SU-DHL-6 (cell line): Measurements from ENCODE around the gene DLG2.

ENCODE experiments used
- H2AFZ ChIP-seq: fragments of 200-600 bp; sonication (generic); 2 replicates; pipeline ENCODE4 v1.6.1; 2014; ENCODE audit warnings: low read depth, mild to moderate bottlenecking, moderate library complexity, mixed read lengths, antibody characterized with exemption, low read length; ENCODE audit not compliant: severe bottlenecking
- H3F3A ChIP-seq: fragments of 200-600 bp; shearing (Covaris generic); 2 replicates; pipeline ENCODE4 v1.6.0; 2016; ENCODE audit warnings: antibody characterized with exemption, mild to moderate bottlenecking; ENCODE audit not compliant: insufficient read depth
- H3K27ac ChIP-seq: fragments of 200-600 bp; sonication (generic); 2 replicates; pipeline ENCODE4 v1.5.1; 2016; ENCODE audit warnings: low read depth, mild to moderate bottlenecking, low read length, moderate library complexity, mixed read lengths
- H3K27me3 ChIP-seq: fragments of 200-600 bp; sonication (generic), shearing (Covaris generic); 2 replicates; pipeline ENCODE4 v1.6.0; 2014; ENCODE audit warnings: mild to moderate bottlenecking, low read length
- H3K36me3 ChIP-seq: fragments of 200-600 bp; sonication (generic); 2 replicates; pipeline ENCODE4 v1.6.1; 2014; ENCODE audit warnings: mild to moderate bottlenecking, low read length, mixed read lengths
- H3K4me2 ChIP-seq: fragments of 300-600, 200-600 bp; shearing (Covaris generic), sonication (generic); 2 replicates; pipeline ENCODE4 v1.6.0; 2014; ENCODE audit warnings: low read length, low read depth, mild to moderate bottlenecking; ENCODE audit not compliant: poor library complexity, severe bottlenecking
- H3K4me3 ChIP-seq: fragments of 200-600 bp; sonication (generic); 2 replicates; pipeline ENCODE4 v1.5.1; 2014; ENCODE audit warnings: antibody characterized with exemption, low read length, mild to moderate bottlenecking, mixed read lengths; ENCODE audit not compliant: insufficient read depth, poor library complexity, severe bottlenecking
- H3K79me2 ChIP-seq: fragments of 200-600 bp; sonication (generic); 2 replicates; pipeline ENCODE4 v1.6.1; 2014; ENCODE audit warnings: mild to moderate bottlenecking, low read length, moderate library complexity; ENCODE audit not compliant: insufficient read depth
- H3K9ac ChIP-seq: fragments of 200-600 bp; sonication (generic); 2 replicates; pipeline ENCODE4 v1.7.0; 2014; ENCODE audit warnings: mild to moderate bottlenecking, low read length
- H3K9me2 ChIP-seq: fragments of 200-600 bp; sonication (generic); replicated peaks from 2 replicates; pipeline ENCODE4 v1.6.1; 2014; ENCODE audit warnings: low read length; ENCODE audit not compliant: insufficient read depth
- H3K9me3 ChIP-seq: fragments of 200-600 bp; sonication (generic); 2 replicates; pipeline ENCODE4 v1.6.1; 2014; ENCODE audit warnings: low read length, mixed read lengths; ENCODE audit not compliant: insufficient read depth
- H4K20me1 ChIP-seq: fragments of 200-600 bp; sonication (generic); 2 replicates; pipeline ENCODE4 v1.6.1; 2014; ENCODE audit warnings: low read depth, mild to moderate bottlenecking, antibody characterized with exemption, low read length, moderate library complexity, mixed read lengths
- CTCF ChIP-seq: fragments of 200-600 bp; sonication (generic); IDR thresholded peaks from one replicate; pipeline ENCODE4 v1.5.1; 2017; ENCODE audit warnings: antibody characterized with exemption, mild to moderate bottlenecking, low read length, moderate library complexity; ENCODE audit not compliant: insufficient read depth, poor library complexity, severe bottlenecking
- EZH2phosphoT487 ChIP-seq: fragments of 200-600 bp; sonication (generic), shearing (Covaris generic); conservative IDR thresholded peaks from 2 replicates; pipeline ENCODE4 v1.6.1; 2018; ENCODE audit warnings: mild to moderate bottlenecking, antibody characterized with exemption, low read length, moderate library complexity, mixed read lengths

DLG2 gene

GRCh38 chr11:83475760-83476159, 2151.4 kb downstream of the DLG2 start:
- Histone ChIP-seq H3K9ac (no peak overlapping the region), H3K36me3 (no peaks in the 10 kb centered on the region), H2AFZ (no peak overlapping the region), H3K9me2 (no peaks in the 10 kb centered on the region), H3K79me2 (no peaks in the 10 kb centered on the region), H3K9me3 (no peaks in the 10 kb centered on the region), H3K4me3 (no peak overlapping the region), H3F3A (no peaks in the 10 kb centered on the region), H3K4me2 (no peak overlapping the region), H3K27me3 (no peaks in the 10 kb centered on the region), H4K20me1 (no peaks in the 10 kb centered on the region), H3K27ac (no peak overlapping the region)
- TF ChIP-seq CTCF = no peak
- no peak for TF ChIP-seq EZH2phosphoT487

GRCh38 chr11:83473743-83474142, 2153.4 kb downstream of the DLG2 start:
- Histone ChIP-seq H3K36me3 (no peaks in the 10 kb centered on the region), H3K4me3 (no peak overlapping the region), H3K9ac (no peak overlapping the region), H3K27me3 (no peaks in the 10 kb centered on the region), H3F3A (no peaks in the 10 kb centered on the region), H4K20me1 (no peaks in the 10 kb centered on the region), H3K27ac (no peak overlapping the region), H3K4me2 (no peak overlapping the region), H3K9me2 (no peaks in the 10 kb centered on the region), H2AFZ (no peak overlapping the region), H3K79me2 (no peaks in the 10 kb centered on the region), H3K9me3 (no peaks in the 10 kb centered on the region)
- TF ChIP-seq EZH2phosphoT487 (no peak), CTCF (no peak)

- no peak overlapping the region for H3K4me3 ChIP-seq
Measured at GRCh38 chr11:83472806-83473205, 2154.3 kb downstream of the DLG2 start.

More at GRCh38 chr11:83472806-83473205, 2154.3 kb downstream of the DLG2 start:
- Histone ChIP-seq H4K20me1 (no peaks in the 10 kb centered on the region), H3K27ac (no peak overlapping the region), H3K9ac (no peak overlapping the region), H3K36me3 (no peaks in the 10 kb centered on the region), H3K9me3 (no peaks in the 10 kb centered on the region), H2AFZ (no peak overlapping the region), H3K27me3 (no peaks in the 10 kb centered on the region), H3K9me2 (no peaks in the 10 kb centered on the region), H3F3A (no peaks in the 10 kb centered on the region), H3K4me2 (no peak overlapping the region), H3K79me2 (no peaks in the 10 kb centered on the region)
- no peak for TF ChIP-seq EZH2phosphoT487
- TF ChIP-seq CTCF = no peak
